Activated CD8-positive, alpha-beta T cell treated with anti-CD3 and anti-CD28 coated beads, Interleukin-2, amount 10 ng/mL, durations not matched to agents 7 days and 5 days (primary cell): Measurements from ENCODE around the gene PPP3CA. TPM values are rescaled to one million over a fixed set of nuclear protein-coding genes. Genes with fewer than 3 reads are reported as not detected.

Experiments
- ATAC-seq: fragments of 150-1000 bp; cut with Tn5 transposase; one replicate; pipeline ENCODE4 v1.10.0; 2021; ENCODE audit warnings: moderate library complexity
- CTCF ChIA-PET: fragments of 350-600 bp; sonication (Branson Sonifier 250); formaldehyde crosslinking; loops from one replicate; lab custom pipeline; 2021; ENCODE audit warnings: antibody characterized with exemption; lab: Charles Lee
- POLR2A ChIA-PET: fragments of 350-600 bp; sonication (Branson Sonifier 250); formaldehyde crosslinking; loops from one replicate; lab custom pipeline; 2021; ENCODE audit warnings: antibody characterized with exemption; lab: Charles Lee
- DNase-seq: peaks from one replicate; pipeline ENCODE4 v3.0.0-alpha.2; 2020
- H3K27ac Mint-ChIP-seq: one replicate; pipeline ENCODE4 v1.8.0; 2021; ENCODE audit warnings: mild to moderate bottlenecking, mixed read lengths
- H3K27me3 Mint-ChIP-seq: one replicate; pipeline ENCODE4 v1.8.0; 2021; ENCODE audit warnings: low read depth, mixed read lengths
- H3K36me3 Mint-ChIP-seq: one replicate; pipeline ENCODE4 v1.8.0; 2021; ENCODE audit warnings: low read depth, mixed read lengths
- H3K4me1 Mint-ChIP-seq: one replicate; pipeline ENCODE4 v1.8.0; 2021; ENCODE audit warnings: low read depth, mixed read lengths
- H3K4me3 Mint-ChIP-seq: one replicate; pipeline ENCODE4 v1.8.0; 2021; ENCODE audit warnings: mild to moderate bottlenecking, mixed read lengths
- H3K9me3 Mint-ChIP-seq: one replicate; pipeline ENCODE4 v1.8.0; 2022; ENCODE audit warnings: mixed read lengths; ENCODE audit not compliant: insufficient read depth
- total RNA-seq, 2 experiments: library from RNA; stranded (reverse); gene quantifications; one replicate each; pipeline ENCODE4 v1.2.3, GENCODE V29; 2021

Gene PPP3CA
- total RNA-seq, 2 experiments from 2014 or later = 28.6 to 29.0 TPM

DNA sequence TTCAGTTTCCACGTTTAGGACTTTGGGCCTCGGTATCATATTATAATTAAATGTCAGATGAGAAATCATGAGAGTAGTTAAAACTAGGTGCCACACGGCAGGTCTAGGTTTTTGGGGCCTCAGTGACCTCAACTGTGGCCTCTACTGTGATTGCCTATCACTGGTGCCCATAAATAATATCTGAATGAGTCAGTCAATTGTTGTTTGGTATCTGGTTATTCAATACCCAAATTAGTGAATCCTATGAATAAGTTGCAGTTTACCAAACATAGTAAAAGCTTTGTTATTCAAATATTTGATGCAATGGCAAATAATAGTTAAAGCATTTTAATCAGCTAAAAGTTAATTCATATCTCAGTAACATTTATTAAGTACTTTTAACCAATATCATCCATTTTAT is 188.8 kb downstream of the PPP3CA start:
- no peak for ATAC-seq
- Mint-ChIP-seq H3K4me1 (peaks cover 30% of the 10 kb centered on the region), H3K36me3 (peaks cover 2% of the 10 kb centered on the region), H3K27me3 (no peaks in the 10 kb centered on the region), H3K9me3 (peaks cover 3% of the 10 kb centered on the region), H3K4me3 (no peak overlapping the region), H3K27ac (no peak overlapping the region)
- POLR2A ChIA-PET = no interaction called here
- no peak for DNase-seq
- CTCF ChIA-PET = interaction anchor here (1.6 to 2.2 kb wide), 2 partner anchors 10 to 11 kb away, joined by 5 to 11 read pairs; no protein-coding TSS in a partner anchor

GRCh38 chr4:101158134-101158482 is 189.2 kb downstream of the PPP3CA start:
- DNase-seq (no peak), ATAC-seq (no peak)
- peaks cover 3% of the 10 kb centered on the region for H3K9me3 Mint-ChIP-seq
- no peak overlapping the region for H3K4me3 Mint-ChIP-seq
- no peak overlapping the region for H3K27ac Mint-ChIP-seq
- H3K27me3 Mint-ChIP-seq = no peaks in the 10 kb centered on the region
- H3K4me1 Mint-ChIP-seq = peaks cover 28% of the 10 kb centered on the region
- H3K36me3 Mint-ChIP-seq = peaks cover 2% of the 10 kb centered on the region
- ChIA-PET CTCF (interaction anchor here (1.6 kb wide), 1 partner anchor 9 kb away, joined by 11 read pairs; no protein-coding TSS in a partner anchor), POLR2A (no interaction called here)

GRCh38 chr4:101157415-101158133 is 189.8 kb downstream of the PPP3CA start:
- peaks cover 28% of the 10 kb centered on the region for H3K4me1 Mint-ChIP-seq
- ChIA-PET CTCF (interaction anchor here (0.6 to 1.6 kb wide), 2 partner anchors 9 to 1295 kb away, joined by 3 to 11 read pairs; no protein-coding TSS in a partner anchor), POLR2A (no interaction called here)
- H3K4me3 Mint-ChIP-seq = no peak overlapping the region
- ATAC-seq (no peak), DNase-seq (no peak)
- peaks cover under 1% of the 10 kb centered on the region for H3K36me3 Mint-ChIP-seq
- no peaks in the 10 kb centered on the region for H3K27me3 Mint-ChIP-seq
- H3K9me3 Mint-ChIP-seq = peaks cover 2% of the 10 kb centered on the region
- H3K27ac Mint-ChIP-seq = no peak overlapping the region

- H3K36me3 Mint-ChIP-seq = no peaks in the 10 kb centered on the region
- no peaks in the 10 kb centered on the region for H3K9me3 Mint-ChIP-seq
- DNase-seq = no peak
- ChIA-PET POLR2A (no interaction called here), CTCF (interaction anchor here (0.6 kb wide), 1 partner anchor 1296 kb away, joined by 3 read pairs; no protein-coding TSS in a partner anchor)
- ATAC-seq = no peak
- H3K27ac Mint-ChIP-seq = no peak overlapping the region
- H3K4me1 Mint-ChIP-seq = peaks cover 28% of the 10 kb centered on the region
- H3K4me3 Mint-ChIP-seq = no peak overlapping the region
- no peaks in the 10 kb centered on the region for H3K27me3 Mint-ChIP-seq
Measured at GRCh38 chr4:101156619-101157310, 190.6 kb downstream of the PPP3CA start.

DNA sequence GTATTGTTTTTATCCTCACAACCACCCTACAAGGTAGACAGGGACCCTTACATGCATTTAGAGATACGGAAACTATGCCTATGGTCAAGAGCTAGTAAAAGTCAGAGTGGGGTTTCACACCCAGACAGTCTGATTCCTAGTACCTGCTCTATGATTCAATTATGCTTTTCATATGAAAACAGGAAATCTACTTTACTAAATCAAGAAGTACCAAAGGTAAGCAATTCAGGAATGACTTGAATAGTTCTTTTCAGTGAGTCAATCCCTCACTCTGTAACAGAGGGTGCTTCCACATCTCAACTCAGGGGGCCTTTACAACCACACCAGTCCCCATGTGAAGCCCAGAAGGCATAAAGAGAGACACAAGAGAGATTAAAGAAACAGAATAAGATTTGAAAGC is 191.4 kb downstream of the PPP3CA start:
- DNase-seq (no peak), ATAC-seq (no peak)
- no peaks in the 10 kb centered on the region for H3K36me3 Mint-ChIP-seq
- POLR2A ChIA-PET = no interaction called here
- H3K27me3 Mint-ChIP-seq = no peaks in the 10 kb centered on the region
- CTCF ChIA-PET = interaction anchor here (1.1 kb wide), 1 partner anchor 13 kb away, joined by 4 read pairs; no protein-coding TSS in a partner anchor
- no peaks in the 10 kb centered on the region for H3K9me3 Mint-ChIP-seq
- H3K27ac Mint-ChIP-seq = no peak overlapping the region
- H3K4me3 Mint-ChIP-seq = no peak overlapping the region
- H3K4me1 Mint-ChIP-seq = peaks cover 28% of the 10 kb centered on the region

DNA sequence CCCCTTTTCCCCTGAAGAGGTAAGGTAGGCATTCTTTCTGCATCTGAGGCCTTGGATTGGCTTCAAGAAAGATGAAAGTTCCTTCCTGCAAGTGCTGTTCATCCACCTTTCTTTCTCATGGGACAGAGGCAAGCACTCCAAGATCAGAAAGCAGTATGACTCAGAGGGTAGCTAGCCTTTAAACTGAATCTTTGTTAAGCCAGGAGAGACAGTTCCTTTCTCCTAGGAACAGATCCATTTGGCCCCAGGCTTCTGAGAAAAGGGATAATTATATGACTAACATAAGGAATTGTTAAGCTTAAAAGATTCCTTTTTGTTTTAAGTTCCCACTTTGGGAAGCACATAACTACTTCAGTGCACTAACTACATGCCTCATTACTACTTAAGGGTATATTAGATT is 192.0 kb downstream of the PPP3CA start:
- Mint-ChIP-seq H3K36me3 (no peaks in the 10 kb centered on the region), H3K27ac (no peak overlapping the region), H3K9me3 (no peaks in the 10 kb centered on the region), H3K4me3 (no peak overlapping the region), H3K27me3 (no peaks in the 10 kb centered on the region), H3K4me1 (peaks cover 28% of the 10 kb centered on the region)
- DNase-seq (no peak), ATAC-seq (no peak)
- ChIA-PET POLR2A (interaction anchor here (0.6 kb wide), 1 partner anchor 12 kb away, joined by 3 read pairs; no protein-coding TSS in a partner anchor), CTCF (interaction anchor here (1.1 kb wide), 1 partner anchor 14 kb away, joined by 4 read pairs; no protein-coding TSS in a partner anchor)

GRCh38 chr4:101153653-101154052 is 193.7 kb downstream of the PPP3CA start:
- Mint-ChIP-seq H3K4me3 (no peak overlapping the region), H3K4me1 (peaks cover 28% of the 10 kb centered on the region), H3K9me3 (no peaks in the 10 kb centered on the region), H3K27ac (no peak overlapping the region), H3K36me3 (no peaks in the 10 kb centered on the region), H3K27me3 (no peaks in the 10 kb centered on the region)
- DNase-seq (no peak), ATAC-seq (no peak)
- POLR2A ChIA-PET = no interaction called here
- CTCF ChIA-PET = no interaction called here

DNA sequence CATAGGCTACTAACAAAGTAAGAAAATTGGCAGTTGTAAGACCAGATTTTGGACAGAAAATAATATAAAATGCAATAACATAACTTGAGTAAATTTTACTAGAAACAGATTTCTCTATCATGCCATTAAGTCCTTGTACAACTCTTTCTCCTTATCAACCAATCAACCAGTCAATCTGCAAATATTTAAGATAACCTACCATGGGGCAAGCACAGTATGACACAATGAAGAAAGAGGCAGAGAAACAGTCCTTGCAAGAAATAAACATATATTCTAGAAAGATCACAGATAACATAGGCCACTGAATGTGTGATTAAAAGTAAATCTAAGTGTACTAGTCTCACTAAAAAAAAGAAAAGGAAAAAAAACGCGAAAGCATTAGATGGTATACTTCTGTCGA is 194.8 kb downstream of the PPP3CA start:
- H3K9me3 Mint-ChIP-seq = no peaks in the 10 kb centered on the region
- no peak overlapping the region for H3K27ac Mint-ChIP-seq
- CTCF ChIA-PET = no interaction called here
- no peaks in the 10 kb centered on the region for H3K36me3 Mint-ChIP-seq
- POLR2A ChIA-PET = no interaction called here
- H3K4me1 Mint-ChIP-seq = peaks cover 28% of the 10 kb centered on the region
- H3K4me3 Mint-ChIP-seq = no peak overlapping the region
- H3K27me3 Mint-ChIP-seq = no peaks in the 10 kb centered on the region
- no peak for DNase-seq
- ATAC-seq = no peak

DNA sequence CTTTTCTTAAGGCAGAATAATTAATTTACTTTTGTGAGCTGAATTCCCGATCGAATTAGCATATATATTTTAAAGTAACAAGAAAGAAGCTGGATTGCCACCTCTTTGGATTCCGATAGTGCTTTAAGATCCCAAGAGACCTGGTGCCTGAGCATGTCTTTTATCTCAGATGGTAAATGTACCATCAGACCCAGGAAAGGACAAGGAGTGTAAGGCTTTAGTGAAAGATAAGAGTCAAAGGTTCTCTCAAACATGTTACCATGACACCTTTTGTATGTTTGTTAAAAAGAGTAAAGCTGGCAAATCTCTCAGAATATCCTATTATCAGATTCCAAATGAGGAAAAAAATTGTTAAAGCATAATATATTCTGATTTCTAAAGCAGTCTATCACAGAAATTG is 198.8 kb downstream of the PPP3CA start:
- peaks cover 3% of the 10 kb centered on the region for H3K4me1 Mint-ChIP-seq
- H3K4me3 Mint-ChIP-seq = no peak overlapping the region
- ChIA-PET CTCF (interaction anchor here (0.8 to 2.4 kb wide), 3 partner anchors 10 to 1328 kb away, joined by 3 to 11 read pairs (median 4); no protein-coding TSS in a partner anchor), POLR2A (no interaction called here)
- no peaks in the 10 kb centered on the region for H3K36me3 Mint-ChIP-seq
- DNase-seq (no peak), ATAC-seq (no peak)
- no peaks in the 10 kb centered on the region for H3K9me3 Mint-ChIP-seq
- H3K27me3 Mint-ChIP-seq = no peaks in the 10 kb centered on the region
- H3K27ac Mint-ChIP-seq = no peak overlapping the region

GRCh38 chr4:101147283-101147682 is 200.0 kb downstream of the PPP3CA start:
- ATAC-seq (no peak), DNase-seq (no peak)
- no peaks in the 10 kb centered on the region for H3K9me3 Mint-ChIP-seq
- H3K4me3 Mint-ChIP-seq = no peak overlapping the region
- ChIA-PET CTCF (no interaction called here), POLR2A (no interaction called here)
- no peak overlapping the region for H3K27ac Mint-ChIP-seq
- no peaks in the 10 kb centered on the region for H3K36me3 Mint-ChIP-seq
- no peaks in the 10 kb centered on the region for H3K27me3 Mint-ChIP-seq
- H3K4me1 Mint-ChIP-seq = no peaks in the 10 kb centered on the region

GRCh38 chr4:101145021-101145420 is 202.3 kb downstream of the PPP3CA start:
- ATAC-seq (no peak), DNase-seq (no peak)
- Mint-ChIP-seq H3K4me3 (no peak overlapping the region), H3K36me3 (no peaks in the 10 kb centered on the region), H3K27me3 (no peaks in the 10 kb centered on the region), H3K9me3 (peaks cover 4% of the 10 kb centered on the region), H3K4me1 (peaks cover 5% of the 10 kb centered on the region), H3K27ac (no peak overlapping the region)
- ChIA-PET POLR2A (no interaction called here), CTCF (no interaction called here)

DNA sequence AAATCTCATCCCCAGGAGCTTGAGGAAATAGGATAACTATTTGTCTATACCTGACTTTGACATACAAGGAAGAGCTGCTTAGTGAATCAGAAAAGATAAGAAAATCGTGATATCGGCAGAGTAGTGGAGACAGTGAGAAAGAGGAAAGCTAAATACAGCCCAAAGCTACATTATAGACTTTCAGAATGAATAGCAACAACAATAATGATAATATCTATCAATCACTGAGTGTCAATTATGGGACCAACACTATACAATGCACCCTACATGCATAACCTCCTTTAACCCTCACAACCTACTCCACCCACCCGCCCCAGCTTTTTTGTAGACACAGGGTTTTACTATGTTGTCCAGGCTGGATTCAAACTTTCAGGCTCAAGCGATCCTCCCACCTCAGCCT is 205.1 kb downstream of the PPP3CA start:
- no peak overlapping the region for H3K4me3 Mint-ChIP-seq
- ATAC-seq (no peak), DNase-seq (no peak)
- ChIA-PET CTCF (no interaction called here), POLR2A (no interaction called here)
- peaks cover 4% of the 10 kb centered on the region for H3K9me3 Mint-ChIP-seq
- H3K27ac Mint-ChIP-seq = no peak overlapping the region
- peaks cover 5% of the 10 kb centered on the region for H3K4me1 Mint-ChIP-seq
- H3K27me3 Mint-ChIP-seq = no peaks in the 10 kb centered on the region
- H3K36me3 Mint-ChIP-seq = no peaks in the 10 kb centered on the region
